Renal cortical epithelial cell (primary cell): ENCODE data around the gene HEPHL1. TPM values are rescaled to one million over a fixed set of nuclear protein-coding genes. Genes with fewer than 3 reads are reported as not detected.
"Not testable (repeated sequence)": the region's sequence is repeated elsewhere in the genome, so short reads cannot be mapped to it uniquely, and the experiment has no call there.

Experiments used
- DNase-seq: peaks from one replicate; pipeline ENCODE4 v3.0.0-alpha.2; 2011; ENCODE audit warnings: low read depth
- total RNA-seq: library from RNA; depleted of rRNA; stranded (reverse); fragments of >200 nt; gene quantifications from 2 replicates; pipeline ENCODE4 v1.2.3, GENCODE V29; 2014

Gene HEPHL1
- total RNA-seq, 1 donor from 2014 or later, result 0.35 TPM

GRCh38 chr11:94150056-94150455 is 128.9 kb downstream of the HEPHL1 start:
- DNase-seq, result no peak

- DNase-seq, result no peak
Observed at GRCh38 chr11:94150704-94151685, 129.8 kb downstream of the HEPHL1 start.

- peak; percentile 92 for DNase-seq
Observed at GRCh38 chr11:94151903-94152677, 130.9 kb downstream of the HEPHL1 start.

GRCh38 chr11:94152678-94153065 is 131.5 kb downstream of the HEPHL1 start:
- DNase-seq, result no peak

- no peak for DNase-seq
Observed at GRCh38 chr11:94153320-94153719, 132.2 kb downstream of the HEPHL1 start.

- DNase-seq, result no peak
Observed at GRCh38 chr11:94154095-94154856, 133.1 kb downstream of the HEPHL1 start.

GRCh38 chr11:94157339-94157738 is 136.2 kb downstream of the HEPHL1 start:
- not testable (repeated sequence) for DNase-seq

Other genes with a start within 250 kb of the HEPHL1 start
- 24.8 and 45.9 TPM in 2 replicates for gene MED17, start 237.1 kb upstream of the HEPHL1 start, total RNA-seq
- gene VSTM5, start 170.7 kb upstream of the HEPHL1 start, total RNA-seq, result 0.17 and 0.70 TPM in 2 replicates
- gene PANX1, start 107.5 kb downstream of the HEPHL1 start, total RNA-seq, result 52.5 and 79.5 TPM in 2 replicates